Testis (tissue), 2 donors: ENCODE results near the gene WNT3.

Experiments used
- CTCF ChIP-seq, 3 experiments: fragments of 450-650 bp in 2 of 3; fragments of 200-600 bp in 1 of 3; sonication (generic) in 1 of 3; IDR thresholded peaks; one replicate each; pipeline ENCODE4 v1.5.1; 2016 to 2019; ENCODE audit warnings: antibody characterized with exemption in 3 of 3, mild to moderate bottlenecking in 2 of 3, moderate library complexity in 1 of 3
- POLR2A ChIP-seq: fragments of 450-650 bp; IDR thresholded peaks from one replicate; pipeline ENCODE4 v1.6.1; 2017; ENCODE audit warnings: antibody characterized with exemption, mild to moderate bottlenecking, moderate library complexity

GRCh38 chr17:46854515-46854914 lies 36.0 kb upstream of the WNT3 start:
- no peak for TF ChIP-seq CTCF (IDR thresholded peaks at IDR 0.05)
- TF ChIP-seq POLR2A: no peak
